ENCODE results near the gene CALML4.

CALML4 gene

DNA sequence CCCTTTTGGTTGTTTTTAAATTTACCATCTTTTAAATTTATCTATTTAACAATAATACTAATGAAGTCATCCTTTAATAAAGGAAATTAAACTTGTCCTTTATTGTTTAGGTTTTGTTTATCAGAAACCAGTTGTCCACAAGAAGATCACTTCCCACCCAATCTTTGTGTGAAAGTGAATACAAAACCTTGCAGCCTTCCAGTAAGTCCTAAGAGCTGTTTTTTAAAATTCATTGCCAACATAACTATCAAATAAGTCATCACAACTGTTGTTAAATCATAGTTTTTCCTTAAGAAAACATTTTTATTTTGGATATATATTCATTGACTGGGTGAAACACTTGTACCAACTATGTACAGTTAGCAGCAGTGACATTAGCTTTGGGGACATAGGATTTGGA is 59.4 kb downstream of the CALML4 start:
- DNase-seq (ENCODE audit: low read depth in 2 of 2), result no peak

DNA sequence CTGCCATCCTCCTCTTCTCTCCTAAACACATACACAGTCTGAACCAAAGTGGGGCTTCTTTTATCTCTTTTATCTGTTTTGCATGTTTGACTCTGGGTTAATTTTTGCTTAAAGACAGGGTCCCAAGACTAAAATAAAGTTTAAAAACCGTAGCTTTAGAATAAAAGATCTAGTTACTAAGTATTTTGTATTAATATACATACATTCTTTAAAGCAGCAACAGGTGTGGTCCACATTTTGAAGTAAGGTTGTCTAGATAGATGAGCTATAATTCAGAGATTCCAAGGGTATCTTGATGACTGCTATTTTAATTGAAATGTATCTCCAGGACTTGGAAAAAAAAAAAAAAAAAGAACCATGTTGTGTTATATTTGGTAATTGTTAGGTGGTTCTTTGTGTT is 61.3 kb downstream of the CALML4 start:
- no peak for DNase-seq (ENCODE audit: low read depth in 2 of 2)

DNA sequence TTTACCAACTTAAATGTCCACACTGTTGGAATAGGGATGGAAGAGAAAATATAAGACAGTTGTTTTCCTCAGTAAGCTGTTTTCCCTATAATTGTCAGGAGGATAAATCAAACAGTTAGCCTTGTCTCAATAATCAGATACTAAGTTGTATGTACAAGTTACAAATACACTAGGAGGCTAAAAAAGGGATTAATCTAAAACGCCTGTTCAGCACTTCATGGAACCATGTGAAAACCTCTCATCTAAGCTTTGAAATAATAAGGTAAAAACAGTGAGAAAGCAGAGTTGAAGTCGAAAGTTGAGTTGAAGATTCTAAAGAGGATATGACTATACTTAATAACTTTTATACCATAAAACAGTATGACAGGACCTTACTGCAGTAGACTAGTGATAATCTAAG is 62.0 kb downstream of the CALML4 start:
- no peak for DNase-seq (ENCODE audit: low read depth in 2 of 2)
